Stimulated activated CD8-positive, alpha-beta memory T cell treated with anti-CD3 and anti-CD28 coated beads, Interleukin-12 subunit alpha, Interleukin-12 subunit beta, amount 100 ng/mL, for 4 hours (primary cell): Measurements from ENCODE around the gene P2RY2.

ENCODE experiments used
- DNase-seq: peaks from one replicate; pipeline ENCODE4 v3.0.0-alpha.2; 2020; ENCODE audit warnings: low read depth

P2RY2 gene

GRCh38 chr11:73244589-73245240 lies 26.6 kb downstream of the P2RY2 start:
- DNase-seq = no peak

GRCh38 chr11:73245461-73245860 lies 27.4 kb downstream of the P2RY2 start:
- no peak for DNase-seq

- DNase-seq = no peak
Observed at GRCh38 chr11:73246303-73246702, 28.2 kb downstream of the P2RY2 start.

- DNase-seq = no peak
Observed at GRCh38 chr11:73248526-73249185, 30.6 kb downstream of the P2RY2 start.

- no peak for DNase-seq
Observed at GRCh38 chr11:73249304-73249703, 31.2 kb downstream of the P2RY2 start.

GRCh38 chr11:73249853-73250783 lies 32.0 kb downstream of the P2RY2 start:
- no peak for DNase-seq

- no peak for DNase-seq
Observed at GRCh38 chr11:73252577-73253191, 34.6 kb downstream of the P2RY2 start.

- no peak for DNase-seq
Observed at GRCh38 chr11:73257342-73258103, 39.4 kb downstream of the P2RY2 start.

GRCh38 chr11:73258104-73259035 lies 40.3 kb downstream of the P2RY2 start:
- no peak for DNase-seq

- DNase-seq = no peak
Observed at GRCh38 chr11:73259406-73260126, 41.5 kb downstream of the P2RY2 start.

GRCh38 chr11:73260127-73260457 lies 42.0 kb downstream of the P2RY2 start:
- no peak for DNase-seq

GRCh38 chr11:73262851-73263495 lies 44.9 kb downstream of the P2RY2 start:
- DNase-seq = no peak

GRCh38 chr11:73263640-73264039 lies 45.6 kb downstream of the P2RY2 start:
- no peak for DNase-seq

- no peak for DNase-seq
Observed at GRCh38 chr11:73265278-73265810, 47.3 kb downstream of the P2RY2 start.

GRCh38 chr11:73265853-73266645 lies 48.0 kb downstream of the P2RY2 start:
- no peak for DNase-seq

GRCh38 chr11:73266646-73267020 lies 48.6 kb downstream of the P2RY2 start:
- no peak for DNase-seq

GRCh38 chr11:73267122-73267846 lies 49.2 kb downstream of the P2RY2 start:
- no peak for DNase-seq
